ENCODE data around the gene SPARCL1.
A peak's percentile ranks its signal among the peaks of the same experiment; 100 is the strongest.

Gene SPARCL1

GRCh38 chr4:87567191-87567590, 38.0 kb upstream of the SPARCL1 start:
- Mint-ChIP-seq H3K4me3 (no peak overlapping the region), H3K27me3 (ENCODE audit: low read depth) (no peaks in the 10 kb centered on the region), H3K36me3 (ENCODE audit: low read depth) (no peaks in the 10 kb centered on the region), H3K9me3 (peaks cover 3% of the 10 kb centered on the region), H3K4me1 (no peaks in the 10 kb centered on the region), H3K27ac (peak overlapping the region in 1 of 3 experiments; percentile 7)
- TF ChIP-seq, protein P1, sequence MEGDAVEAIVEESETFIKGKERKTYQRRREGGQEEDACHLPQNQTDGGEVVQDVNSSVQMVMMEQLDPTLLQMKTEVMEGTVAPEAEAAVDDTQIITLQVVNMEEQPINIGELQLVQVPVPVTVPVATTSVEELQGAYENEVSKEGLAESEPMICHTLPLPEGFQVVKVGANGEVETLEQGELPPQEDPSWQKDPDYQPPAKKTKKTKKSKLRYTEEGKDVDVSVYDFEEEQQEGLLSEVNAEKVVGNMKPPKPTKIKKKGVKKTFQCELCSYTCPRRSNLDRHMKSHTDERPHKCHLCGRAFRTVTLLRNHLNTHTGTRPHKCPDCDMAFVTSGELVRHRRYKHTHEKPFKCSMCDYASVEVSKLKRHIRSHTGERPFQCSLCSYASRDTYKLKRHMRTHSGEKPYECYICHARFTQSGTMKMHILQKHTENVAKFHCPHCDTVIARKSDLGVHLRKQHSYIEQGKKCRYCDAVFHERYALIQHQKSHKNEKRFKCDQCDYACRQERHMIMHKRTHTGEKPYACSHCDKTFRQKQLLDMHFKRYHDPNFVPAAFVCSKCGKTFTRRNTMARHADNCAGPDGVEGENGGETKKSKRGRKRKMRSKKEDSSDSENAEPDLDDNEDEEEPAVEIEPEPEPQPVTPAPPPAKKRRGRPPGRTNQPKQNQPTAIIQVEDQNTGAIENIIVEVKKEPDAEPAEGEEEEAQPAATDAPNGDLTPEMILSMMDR (IDR thresholded peaks at IDR 0.05; ENCODE audit: unreplicated experiment in 3 of 3): no peak

- no peaks in the 10 kb centered on the region for H3K36me3 Mint-ChIP-seq (ENCODE audit: low read depth)
- H3K4me3 Mint-ChIP-seq: no peak overlapping the region
- peak overlapping the region in 2 of 3 experiments; percentile 12 to 62 for H3K27ac Mint-ChIP-seq
- peaks cover 3% of the 10 kb centered on the region for H3K9me3 Mint-ChIP-seq
- TF ChIP-seq, protein P1 (IDR thresholded peaks at IDR 0.05; ENCODE audit: unreplicated experiment in 3 of 3): no peak
- H3K4me1 Mint-ChIP-seq: no peaks in the 10 kb centered on the region
- H3K27me3 Mint-ChIP-seq (ENCODE audit: low read depth): no peaks in the 10 kb centered on the region
Observed at GRCh38 chr4:87566276-87566675, 37.1 kb upstream of the SPARCL1 start.

- H3K9me3 Mint-ChIP-seq: peaks cover 3% of the 10 kb centered on the region
- no peaks in the 10 kb centered on the region for H3K4me1 Mint-ChIP-seq
- peak overlapping the region in 2 of 3 experiments; percentile 12 to 62 for H3K27ac Mint-ChIP-seq
- no peaks in the 10 kb centered on the region for H3K36me3 Mint-ChIP-seq (ENCODE audit: low read depth)
- no peak overlapping the region for H3K4me3 Mint-ChIP-seq
- TF ChIP-seq, protein P1 (IDR thresholded peaks at IDR 0.05; ENCODE audit: unreplicated experiment in 3 of 3): no peak
- H3K27me3 Mint-ChIP-seq (ENCODE audit: low read depth): no peaks in the 10 kb centered on the region
Observed at GRCh38 chr4:87565746-87566145, 36.6 kb upstream of the SPARCL1 start.

DNA sequence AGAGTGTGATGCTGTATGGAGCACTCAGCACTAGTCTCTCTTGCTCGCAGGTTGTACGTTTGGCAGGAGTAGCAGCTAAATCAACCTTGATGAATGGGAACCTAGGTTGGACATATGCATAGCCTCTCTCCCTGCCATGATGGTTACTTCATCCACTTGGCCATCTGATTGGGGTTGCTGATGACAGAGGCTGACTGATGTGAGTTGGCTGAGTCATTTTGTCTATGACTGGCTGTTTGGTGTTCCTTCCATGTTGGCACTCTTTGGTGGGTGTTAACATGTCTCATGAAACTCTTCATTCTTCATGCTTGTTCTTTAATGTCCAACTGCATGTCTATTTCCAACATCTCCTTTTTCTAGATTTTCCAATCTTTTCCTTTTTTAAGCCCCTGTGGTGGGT, 31.6 kb upstream of the SPARCL1 start:
- H3K4me3 Mint-ChIP-seq: no peak overlapping the region
- H3K4me1 Mint-ChIP-seq: no peaks in the 10 kb centered on the region
- TF ChIP-seq, protein P1 (IDR thresholded peaks at IDR 0.05; ENCODE audit: unreplicated experiment in 3 of 3): no peak
- H3K27ac Mint-ChIP-seq: no peak overlapping the region
- H3K9me3 Mint-ChIP-seq: no peaks in the 10 kb centered on the region
- H3K36me3 Mint-ChIP-seq (ENCODE audit: low read depth): no peaks in the 10 kb centered on the region
- H3K27me3 Mint-ChIP-seq (ENCODE audit: low read depth): no peaks in the 10 kb centered on the region

DNA sequence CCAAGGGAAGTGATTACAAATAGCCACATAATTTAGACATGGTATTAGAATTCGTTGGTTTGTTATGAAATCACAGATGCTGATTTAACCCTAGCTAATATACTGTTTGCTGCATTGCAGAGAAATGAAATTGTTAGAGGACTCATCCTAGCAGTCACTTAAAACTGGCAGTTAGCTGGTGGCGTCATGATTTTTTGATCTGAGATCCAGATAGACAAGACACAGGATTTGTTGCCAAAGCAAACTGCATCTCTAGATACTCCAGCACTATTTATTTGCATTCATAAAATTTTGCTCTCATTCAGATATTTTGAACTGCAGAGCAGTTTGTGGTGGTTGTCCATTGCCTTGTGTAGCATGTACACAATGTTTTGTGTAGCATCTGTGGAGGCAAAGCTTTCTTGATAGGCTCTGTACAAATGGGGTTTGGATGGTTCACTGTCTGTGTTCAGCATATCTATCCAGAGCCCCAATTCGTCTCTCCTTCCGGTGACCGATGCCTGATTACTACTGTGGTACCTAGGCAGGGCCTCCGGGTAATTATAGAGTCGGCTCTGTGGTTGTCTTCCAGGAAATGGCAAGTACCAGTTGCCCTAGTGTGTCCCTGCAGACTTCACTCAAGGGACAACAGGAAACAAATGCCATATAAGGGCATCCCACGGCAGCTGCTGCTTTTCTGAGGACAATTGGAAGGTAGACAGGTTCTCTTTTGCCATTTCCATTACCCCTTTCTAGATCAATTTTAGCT, 30.1 kb upstream of the SPARCL1 start:
- TF ChIP-seq, protein P1 (IDR thresholded peaks at IDR 0.05; ENCODE audit: unreplicated experiment in 3 of 3): no peak
- H3K27me3 Mint-ChIP-seq (ENCODE audit: low read depth): no peaks in the 10 kb centered on the region
- no peaks in the 10 kb centered on the region for H3K36me3 Mint-ChIP-seq (ENCODE audit: low read depth)
- no peaks in the 10 kb centered on the region for H3K4me1 Mint-ChIP-seq
- no peaks in the 10 kb centered on the region for H3K9me3 Mint-ChIP-seq
- no peak overlapping the region for H3K27ac Mint-ChIP-seq
- H3K4me3 Mint-ChIP-seq: no peak overlapping the region

DNA sequence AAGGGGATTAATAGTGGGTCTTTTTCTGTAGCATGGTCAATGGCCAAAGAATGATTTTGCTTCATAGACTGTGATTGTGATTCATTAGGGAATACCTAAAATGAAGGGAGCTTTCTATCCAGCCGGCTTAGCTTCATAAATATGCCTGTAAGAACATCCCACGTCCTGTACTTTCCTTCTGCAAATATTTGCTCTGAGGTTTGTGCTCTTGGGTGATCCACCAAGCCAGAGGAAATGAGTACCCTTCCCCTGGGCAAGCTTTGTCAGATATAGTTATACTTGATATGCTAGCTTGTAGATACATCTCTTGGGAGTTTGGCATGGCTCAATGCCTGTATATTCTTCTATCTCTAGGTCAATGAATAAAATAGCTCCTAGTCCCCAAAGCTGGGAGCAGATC, 28.2 kb upstream of the SPARCL1 start:
- no peaks in the 10 kb centered on the region for H3K9me3 Mint-ChIP-seq
- no peaks in the 10 kb centered on the region for H3K27me3 Mint-ChIP-seq (ENCODE audit: low read depth)
- H3K27ac Mint-ChIP-seq: no peak overlapping the region
- TF ChIP-seq, protein P1 (IDR thresholded peaks at IDR 0.05; ENCODE audit: unreplicated experiment in 3 of 3): no peak
- H3K4me3 Mint-ChIP-seq: no peak overlapping the region
- no peaks in the 10 kb centered on the region for H3K4me1 Mint-ChIP-seq
- H3K36me3 Mint-ChIP-seq (ENCODE audit: low read depth): no peaks in the 10 kb centered on the region

Data from nephron (organoid).